RKO (cell line): ENCODE data around the gene ADAP2.
"Not testable (repeated sequence)": the region's sequence is repeated elsewhere in the genome, so short reads cannot be mapped to it uniquely, and the experiment has no call there.

Experiments
- DNase-seq: peaks from one replicate; pipeline ENCODE4 v3.0.0-alpha.2; 2016; ENCODE audit warnings: low spot score

Gene ADAP2

DNA sequence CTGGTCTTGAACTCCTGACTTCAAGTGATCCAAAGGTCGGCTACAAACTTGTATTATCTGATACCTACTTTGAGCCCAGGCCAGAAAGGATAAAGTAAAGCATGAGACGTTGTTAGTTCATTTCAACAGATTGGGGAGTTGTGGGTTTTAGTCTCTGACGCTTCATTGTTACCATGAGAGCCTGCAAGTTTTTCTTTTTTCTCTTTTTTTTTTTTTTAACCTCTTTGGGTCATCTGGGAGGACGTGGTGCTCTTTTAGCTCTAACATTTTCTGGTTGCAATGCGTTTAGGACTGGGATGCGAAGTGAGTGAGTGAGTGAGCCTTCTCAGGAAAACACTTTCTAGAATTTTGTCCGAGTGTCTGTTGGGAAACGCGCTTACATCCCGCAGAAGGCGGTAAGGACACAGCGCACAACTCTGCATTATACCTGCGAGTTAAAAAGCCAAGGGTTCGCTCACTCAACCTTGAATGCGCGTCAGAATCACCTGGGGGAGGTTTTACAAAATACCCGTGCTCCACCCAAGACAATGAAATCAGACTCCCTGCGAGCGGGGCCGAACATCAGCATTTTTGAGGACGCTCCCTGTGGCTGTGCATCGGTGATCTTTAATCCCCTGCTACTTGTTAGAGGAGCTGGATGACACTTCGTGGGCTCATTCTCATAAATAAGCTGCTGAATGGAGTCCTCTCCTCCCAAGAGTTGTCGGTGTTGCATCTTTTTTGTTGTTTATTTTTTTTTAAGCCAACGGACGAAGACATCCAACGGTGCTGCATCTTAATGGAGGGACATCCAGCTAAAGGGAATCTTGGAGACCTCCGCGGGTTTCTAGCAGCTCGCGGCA lies 48.5 kb downstream of the ADAP2 start:
- DNase-seq = peak; percentile 73

DNA sequence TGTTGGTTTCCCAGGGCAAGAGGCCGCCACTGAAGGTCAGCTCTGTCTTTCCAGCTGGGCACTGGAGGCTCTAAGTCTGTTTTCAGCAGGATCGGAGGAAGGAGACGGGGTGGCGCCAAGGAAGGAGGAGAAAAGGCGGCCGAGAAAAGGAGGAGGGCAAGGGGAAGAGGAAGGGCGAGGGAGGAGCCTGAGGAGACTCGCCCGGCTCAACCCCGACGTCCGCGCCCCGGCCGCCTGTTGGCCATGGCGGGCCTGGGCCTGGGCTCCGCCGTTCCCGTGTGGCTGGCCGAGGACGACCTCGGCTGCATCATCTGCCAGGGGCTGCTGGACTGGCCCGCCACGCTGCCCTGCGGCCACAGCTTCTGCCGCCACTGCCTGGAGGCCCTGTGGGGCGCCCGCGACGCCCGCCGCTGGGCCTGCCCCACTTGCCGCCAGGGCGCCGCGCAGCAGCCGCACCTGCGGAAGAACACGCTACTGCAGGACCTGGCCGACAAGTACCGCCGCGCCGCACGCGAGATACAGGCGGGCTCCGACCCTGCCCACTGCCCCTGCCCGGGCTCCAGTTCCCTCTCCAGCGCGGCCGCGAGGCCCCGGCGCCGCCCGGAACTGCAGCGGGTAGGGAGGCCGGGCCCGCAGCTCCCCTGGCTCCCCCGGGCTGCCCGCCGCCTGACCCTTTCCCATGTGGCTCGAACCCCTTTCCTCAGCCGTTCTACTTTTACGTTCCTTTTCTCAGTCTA lies 49.3 kb downstream of the ADAP2 start, which contains the start of gene RNF135:
Gene RNF135, plus strand, starts transcription at position 209 of the 737 bp plus-strand sequence. Its CDS starts 35 bp downstream, at position 244.
- DNase-seq = peak; percentile 86

DNA sequence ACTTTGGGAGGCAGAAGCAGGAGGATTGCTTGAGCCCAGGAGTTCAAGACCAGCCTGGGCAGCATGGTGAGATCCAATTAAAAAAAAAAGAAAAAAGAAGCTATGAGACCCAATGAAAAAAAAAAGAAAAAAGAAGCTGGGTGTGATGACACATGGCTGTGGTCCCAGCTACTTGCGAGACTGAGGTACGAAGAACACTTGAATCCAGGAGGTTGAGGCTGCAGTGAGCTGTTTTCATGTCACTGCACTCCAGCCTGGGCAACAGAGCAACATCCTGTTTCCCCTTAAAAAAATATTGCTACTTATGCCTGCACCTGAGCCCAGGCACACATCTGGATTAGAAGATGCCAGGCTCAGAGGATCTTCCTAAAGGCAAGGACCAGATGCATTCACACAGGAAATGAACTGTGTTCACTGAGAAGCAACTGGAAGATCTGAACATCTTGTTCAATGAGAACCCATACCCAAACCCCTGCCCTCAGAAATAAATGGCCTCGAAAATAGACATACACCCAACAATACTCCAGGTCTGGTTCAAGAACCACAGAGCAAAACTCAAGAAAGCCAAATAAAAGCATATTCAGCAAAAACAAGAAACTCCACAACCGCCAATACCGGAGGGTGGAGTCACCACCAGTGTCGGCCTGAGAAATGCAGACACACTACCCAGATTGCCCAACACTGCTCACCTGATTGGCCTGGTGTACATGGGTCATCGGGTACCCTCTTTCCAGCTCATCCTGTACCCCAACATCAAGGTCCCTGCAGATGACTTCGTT lies 53.5 kb downstream of the ADAP2 start:
- DNase-seq = no peak

DNA sequence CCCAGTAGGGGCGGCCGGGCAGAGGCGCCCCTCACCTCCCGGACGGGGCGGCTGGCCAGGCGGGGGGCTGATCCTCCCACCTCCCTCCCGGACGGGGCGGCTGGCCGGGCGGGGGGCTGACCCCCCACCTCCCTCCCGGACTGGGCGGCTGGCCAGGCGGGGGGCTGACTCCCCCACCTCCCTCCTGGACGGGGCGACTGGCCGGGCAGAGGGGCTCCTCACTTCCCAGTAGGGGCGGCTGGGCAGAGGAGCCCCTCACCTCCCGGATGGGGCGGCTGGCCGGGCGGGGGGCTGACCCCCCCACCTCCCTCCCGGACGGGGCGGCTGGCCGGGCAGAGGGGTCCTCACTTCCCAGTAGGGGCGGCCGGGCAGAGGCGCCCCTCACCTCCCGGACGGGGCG lies 58.2 kb downstream of the ADAP2 start:
- not testable (repeated sequence) for DNase-seq

DNA sequence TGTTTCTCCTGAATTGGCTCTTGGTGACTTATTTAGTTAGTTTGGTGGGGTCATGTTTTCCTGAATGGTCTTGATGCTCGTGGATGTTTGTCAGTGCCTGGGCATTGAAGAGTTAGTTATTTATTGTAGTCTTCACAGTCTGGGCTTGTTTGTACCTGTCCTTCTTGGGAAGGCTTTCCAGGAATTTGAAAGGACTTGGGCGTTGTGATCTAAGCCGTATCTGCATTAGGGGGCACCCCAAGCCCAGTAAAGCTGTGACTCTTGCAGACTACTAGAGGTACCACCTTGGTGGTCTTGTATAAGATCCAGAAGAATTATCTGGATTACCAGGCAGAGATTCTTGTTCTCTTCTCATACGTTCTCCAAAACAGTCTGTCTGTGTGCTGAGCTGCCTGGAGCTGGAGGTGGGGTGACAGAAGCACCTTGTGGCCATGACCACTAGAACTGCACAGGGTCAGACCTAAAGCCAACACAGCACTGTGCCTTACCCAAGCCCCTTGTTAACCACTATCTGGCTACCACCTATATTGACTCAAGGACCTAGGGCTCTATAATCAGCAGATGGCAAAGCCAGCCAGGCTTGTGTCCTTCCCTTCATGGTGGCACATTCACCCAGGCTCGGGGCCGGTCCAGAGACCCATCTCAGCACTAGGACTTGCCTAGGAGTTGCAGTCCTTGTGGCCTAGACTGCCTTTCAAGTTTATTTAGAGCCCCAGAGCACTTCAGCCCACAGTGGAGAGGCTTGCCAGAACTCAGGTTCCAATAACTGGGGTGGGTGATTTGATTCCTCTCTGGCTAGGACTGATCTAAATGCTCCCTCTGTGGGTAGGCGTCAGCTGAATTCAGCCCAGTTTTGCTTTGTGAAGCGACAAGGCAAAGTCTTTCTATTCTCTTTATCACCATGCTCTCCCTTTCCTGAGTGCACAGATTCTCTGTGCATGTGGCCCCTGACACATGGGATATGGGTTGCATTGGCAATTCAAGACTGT lies 60.1 kb downstream of the ADAP2 start:
- DNase-seq = no peak

DNA sequence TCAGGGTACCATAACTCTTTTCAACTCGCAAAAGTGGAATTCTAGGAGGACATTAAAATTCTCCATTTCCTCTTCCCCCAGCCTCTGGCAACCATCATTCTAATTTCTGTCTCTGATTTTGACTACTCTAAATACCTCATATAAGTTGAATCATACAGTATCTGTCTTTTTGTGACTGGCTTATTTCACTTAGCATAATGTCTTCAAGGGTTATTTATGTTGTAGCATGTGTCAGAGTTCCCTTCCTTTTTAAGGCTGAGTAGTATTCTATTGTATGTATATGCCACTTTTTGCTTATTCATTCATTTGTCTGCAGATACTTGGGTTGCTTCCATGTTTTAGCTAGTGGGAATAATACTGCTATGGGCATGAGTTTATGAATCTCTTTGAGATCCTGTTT lies 61.1 kb downstream of the ADAP2 start:
- DNase-seq = no peak

DNA sequence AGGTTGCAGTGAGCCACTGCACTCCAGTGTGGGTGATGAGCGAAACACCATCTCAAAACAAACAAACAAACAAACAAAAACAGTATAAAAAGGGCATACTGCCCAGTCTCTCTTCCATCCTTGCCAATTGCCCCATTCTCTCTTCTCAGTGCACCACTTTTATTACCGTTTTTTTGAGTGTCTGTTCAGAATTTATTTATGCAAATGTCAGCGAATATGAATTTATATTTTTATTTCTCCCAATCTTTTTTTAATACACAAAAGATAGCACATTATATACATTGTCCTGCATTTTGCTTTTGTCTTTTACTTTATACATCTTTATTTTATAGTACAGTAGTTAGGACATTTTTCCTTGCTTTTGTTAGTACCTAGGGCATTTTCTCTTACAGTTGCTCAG lies 68.7 kb downstream of the ADAP2 start:
- no peak for DNase-seq

DNA sequence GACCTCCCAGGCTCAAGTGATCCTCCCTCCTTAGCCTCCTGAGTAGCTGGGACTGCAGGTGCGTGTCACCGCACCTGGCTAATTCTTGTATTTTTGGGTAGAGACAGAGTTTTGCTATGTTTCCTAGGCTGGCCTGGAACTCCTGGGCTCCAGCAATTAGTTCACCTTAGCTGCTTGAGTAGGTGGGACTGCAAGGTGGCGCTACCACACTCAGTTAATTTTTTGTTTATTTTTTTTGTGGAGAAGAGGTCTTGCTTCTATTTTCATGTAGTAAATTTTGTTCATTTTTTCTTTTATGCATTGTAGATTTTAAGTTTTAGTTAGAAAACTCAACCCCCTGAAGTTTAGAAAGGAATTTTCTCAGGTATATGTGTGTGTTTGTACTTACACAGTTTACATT lies 70.8 kb downstream of the ADAP2 start:
- DNase-seq = no peak

DNA sequence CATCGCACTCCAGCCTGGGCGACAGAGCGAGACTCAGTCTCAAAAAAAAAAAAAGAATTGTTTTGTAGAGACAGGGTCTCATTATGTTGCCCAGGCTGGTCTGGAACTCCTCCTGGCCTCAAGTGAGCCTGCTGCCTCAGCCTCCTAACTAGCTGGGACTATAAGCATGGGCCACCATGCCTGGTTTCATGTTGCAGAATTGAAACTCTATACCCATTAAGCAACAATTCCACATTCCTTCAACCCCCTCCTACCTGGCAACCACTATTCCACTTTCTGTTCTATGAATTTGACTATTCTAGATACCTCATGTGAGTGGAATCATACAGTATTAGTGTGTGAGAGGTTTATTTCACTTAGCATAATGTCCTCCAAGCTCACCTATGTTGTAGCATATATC lies 73.6 kb downstream of the ADAP2 start:
- DNase-seq = no peak

DNA sequence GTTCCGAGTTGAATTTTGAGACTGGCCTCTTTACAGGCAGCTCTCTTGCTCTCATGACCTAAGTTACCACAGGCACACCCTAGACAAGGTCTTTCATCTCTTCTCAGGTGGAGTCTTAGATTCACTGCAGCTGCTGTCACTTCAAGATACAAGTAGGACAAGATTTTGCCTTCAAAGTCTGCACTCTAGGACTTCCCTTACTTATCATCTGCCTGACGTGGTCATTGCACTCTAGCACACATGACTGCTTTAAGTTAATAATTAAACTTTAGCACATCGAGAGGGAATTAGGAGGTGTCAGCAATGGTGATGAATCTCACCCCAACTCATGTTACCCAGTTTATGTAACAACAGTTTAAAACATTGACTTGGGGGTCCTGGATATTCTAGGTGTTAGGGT lies 74.7 kb downstream of the ADAP2 start:
- no peak for DNase-seq

DNA sequence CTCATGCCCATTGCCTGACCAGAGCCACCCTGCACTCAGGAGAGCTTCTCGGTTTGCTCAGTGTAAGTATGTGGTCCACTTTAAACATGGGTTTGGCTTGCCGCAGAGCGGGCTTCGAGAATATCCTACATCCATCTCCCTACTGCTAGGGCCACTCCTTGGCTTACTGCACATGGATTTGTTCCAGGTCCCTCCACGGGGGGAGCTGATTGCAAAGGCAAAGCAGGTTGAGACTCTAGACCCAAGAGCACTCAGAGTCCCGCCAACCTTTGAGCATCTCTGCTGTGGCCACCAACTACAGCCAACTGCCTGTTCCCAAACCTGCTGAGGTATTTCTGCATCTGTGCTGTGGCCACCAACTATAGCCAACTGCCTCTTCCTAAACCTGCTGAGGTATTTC lies 75.5 kb downstream of the ADAP2 start:
- no peak for DNase-seq

DNA sequence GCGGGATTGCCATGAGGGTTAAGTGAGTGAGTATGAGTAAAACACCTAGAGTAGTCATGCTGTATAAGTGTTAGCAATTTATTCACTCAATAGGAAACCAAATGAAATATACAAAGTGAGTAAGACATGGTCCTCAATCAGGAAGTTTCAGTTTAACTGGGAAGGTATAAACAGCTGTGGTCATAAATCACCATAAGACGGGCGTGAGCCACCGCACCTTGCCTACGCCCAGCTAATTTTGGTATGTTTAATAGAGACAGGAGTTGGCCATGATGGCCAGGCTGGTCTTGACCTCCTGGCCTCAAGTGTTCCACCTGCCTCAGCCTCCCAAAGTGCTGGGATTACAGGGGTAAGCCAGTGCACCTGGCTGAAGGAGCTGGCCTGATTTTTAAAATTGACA lies 76.1 kb downstream of the ADAP2 start:
- DNase-seq = no peak

DNA sequence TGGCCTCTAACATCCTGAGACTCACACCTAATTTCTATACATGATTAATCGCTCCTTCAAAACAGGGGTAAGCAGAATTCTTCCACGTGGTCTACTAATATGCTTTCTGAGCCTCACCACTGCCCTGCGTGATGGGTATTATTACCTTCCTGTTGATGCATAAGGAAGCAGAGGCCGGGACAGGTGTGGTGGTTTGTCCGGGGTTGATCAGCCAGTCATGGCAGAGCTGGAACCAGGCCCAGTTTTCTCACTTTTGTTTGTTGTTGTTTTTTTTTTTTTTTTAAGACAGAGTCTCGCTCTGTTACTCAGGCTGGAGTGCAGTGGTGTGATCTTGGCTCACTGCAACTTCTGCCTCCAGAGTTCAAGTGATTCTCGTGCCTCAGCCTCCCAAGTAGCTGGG lies 80.3 kb downstream of the ADAP2 start:
- no peak for DNase-seq

DNA sequence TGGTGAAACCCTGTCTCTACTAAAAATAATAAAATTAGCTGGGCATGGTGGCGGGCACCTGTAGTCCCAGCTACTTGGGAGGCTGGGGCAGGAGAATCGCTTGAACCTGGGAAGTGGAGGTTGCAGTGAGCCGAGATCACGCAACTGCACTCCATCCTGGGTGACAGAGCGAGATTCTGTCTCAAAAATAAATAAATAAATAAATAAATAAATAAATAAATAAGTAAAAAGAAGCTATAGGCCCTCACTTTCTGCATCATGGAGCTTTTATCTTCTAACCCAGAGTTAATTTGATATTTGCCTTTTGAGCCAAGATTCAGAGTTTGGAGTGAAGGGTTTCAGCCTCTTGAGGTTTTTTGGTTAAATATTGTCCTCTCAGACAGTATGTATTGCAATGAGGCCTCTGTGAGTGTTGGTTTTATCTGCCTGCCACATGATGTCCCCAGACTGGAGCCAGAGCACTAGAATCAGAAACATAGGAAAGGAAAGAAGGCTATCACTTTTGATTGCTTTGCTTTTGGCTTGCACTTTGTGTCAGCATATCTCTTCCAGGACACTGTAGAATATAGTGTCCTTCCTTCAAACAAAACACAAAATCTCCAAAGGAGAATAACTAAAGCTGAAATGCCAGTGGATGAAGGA lies 81.6 kb downstream of the ADAP2 start:
- no peak for DNase-seq

DNA sequence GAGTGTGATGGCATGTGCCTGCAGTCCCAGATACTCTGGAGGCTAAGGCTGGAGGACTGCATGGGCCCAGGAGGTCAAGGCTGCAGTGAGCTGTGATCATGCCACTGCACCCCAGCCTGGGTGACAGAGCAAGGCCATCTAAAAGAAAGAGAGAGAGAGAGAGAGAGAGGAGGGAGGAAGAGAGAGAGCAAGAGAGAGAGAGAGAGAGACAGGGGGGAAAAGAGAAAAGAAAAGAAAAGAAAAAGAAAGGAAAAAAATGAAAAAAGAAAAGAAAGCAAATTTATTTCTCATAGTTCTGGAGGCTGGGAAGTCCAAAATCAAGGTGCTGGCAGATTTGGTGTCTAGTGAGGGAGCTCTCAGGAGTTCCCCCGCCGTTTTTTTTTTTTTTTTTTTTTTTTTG lies 82.4 kb downstream of the ADAP2 start:
- no peak for DNase-seq

DNA sequence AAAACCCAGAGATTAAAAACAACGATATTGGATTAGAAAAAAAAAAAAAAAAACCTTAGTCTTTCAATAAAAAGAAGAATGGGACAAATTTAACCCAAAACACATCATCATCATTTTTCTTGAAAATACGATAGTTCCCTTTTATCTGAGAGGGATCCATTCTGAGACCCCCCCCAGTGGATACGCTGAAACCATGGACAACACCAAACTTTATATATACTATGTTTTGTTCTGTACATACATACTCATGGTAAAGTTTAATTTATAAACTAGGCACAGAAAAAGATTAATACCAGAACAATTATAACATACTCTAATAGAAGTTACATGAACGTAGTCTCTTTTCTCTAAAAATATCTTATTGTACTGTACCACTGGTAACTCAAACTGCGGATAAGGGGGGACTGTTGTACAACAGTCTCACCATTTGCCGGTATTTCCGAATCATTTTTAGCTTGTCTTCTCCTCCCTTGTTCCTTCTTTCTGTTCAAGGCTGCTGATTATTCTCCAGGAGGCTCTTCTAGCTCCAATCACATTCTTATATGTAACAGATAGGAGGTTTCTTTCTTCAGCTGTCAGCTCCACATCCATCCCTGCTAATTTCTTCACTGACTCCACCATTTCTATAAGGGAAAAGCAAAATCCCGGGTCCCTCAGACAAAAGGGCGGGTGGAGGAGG lies 86.1 kb downstream of the ADAP2 start:
- peak; percentile 35 for DNase-seq

DNA sequence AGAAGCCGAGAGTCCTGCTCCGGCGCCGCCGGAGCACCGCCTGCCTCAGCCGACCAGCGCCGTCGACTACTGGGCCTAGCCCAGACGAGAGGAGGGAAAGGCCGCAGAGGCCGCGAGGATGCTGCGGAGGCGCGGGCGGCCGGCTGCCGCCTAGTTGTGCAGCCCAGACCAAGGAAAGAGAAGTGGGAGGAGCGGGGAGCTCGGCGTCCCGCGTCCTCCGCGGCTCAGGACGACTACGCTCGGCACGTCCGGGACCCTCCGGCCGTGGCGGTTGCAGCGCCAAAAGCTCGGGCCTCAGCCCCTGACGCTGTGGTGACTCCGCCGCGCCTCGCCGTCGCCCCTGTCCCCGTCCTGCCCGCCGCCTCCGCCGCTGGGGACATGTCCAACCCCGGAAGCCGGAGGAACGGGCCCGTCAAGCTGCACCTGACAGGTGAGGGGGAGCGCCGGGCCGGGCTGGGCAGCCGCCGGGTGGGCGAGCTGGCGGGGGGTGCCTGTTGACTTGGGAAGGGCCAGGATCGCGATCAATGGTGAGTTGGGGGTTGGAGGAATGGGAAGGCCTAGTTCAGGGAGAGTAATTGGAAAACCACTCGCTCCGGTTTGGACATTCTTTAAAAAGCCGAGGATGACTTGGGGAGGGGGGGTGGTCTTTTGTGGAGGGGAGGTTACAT lies 86.8 kb downstream of the ADAP2 start:
- peak; percentile 70 for DNase-seq
